HepG2 (cell line): ENCODE measurements around the gene IGFLR1. TPM values are rescaled to one million over a fixed set of nuclear protein-coding genes. Genes with fewer than 3 reads are reported as not detected.

ENCODE experiments used
- CREM ChIP-seq, 2 experiments: sonication (generic) in 1 of 2; formaldehyde crosslinking in 1 of 2; IDR thresholded peaks; 2 replicates each; pipeline versions ENCODE4 v1.4.0 to v1.6.1; 2016 to 2020; ENCODE audit warnings: antibody characterized with exemption in 1 of 2, mild to moderate bottlenecking in 1 of 2, missing genetic modification reagents in 1 of 2
- FLYWCH1 ChIP-seq: sonication (generic); formaldehyde crosslinking; IDR thresholded peaks from 2 replicates; pipeline ENCODE4 v1.8.1; 2023; ENCODE audit warnings: mild to moderate bottlenecking, missing genetic modification reagents
- FOXA1 ChIP-seq, 2 experiments: fragments of 450-650 bp in 1 of 2; sonication (generic) in 1 of 2; formaldehyde crosslinking in 1 of 2; IDR thresholded peaks; 2 replicates each; pipeline versions ENCODE4 v1.4.0 to v1.6.1; 2016 to 2020; ENCODE audit warnings: missing genetic modification reagents in 1 of 2
- GTF3A ChIP-seq: sonication (generic); formaldehyde crosslinking; conservative IDR thresholded peaks from 2 replicates; pipeline ENCODE4 v1.4.0; 2020; ENCODE audit warnings: mild to moderate bottlenecking, missing genetic modification reagents
- IRF2 ChIP-seq: IDR thresholded peaks from 2 replicates; pipeline ENCODE4 v1.6.1; 2018; ENCODE audit warnings: missing genetic modification reagents, missing compliant biosample characterization
- KDM1A ChIP-seq: IDR thresholded peaks from 2 replicates; pipeline ENCODE4 v1.6.1; 2016; ENCODE audit warnings: missing compliant biosample characterization
- KLF15 ChIP-seq: sonication (generic); formaldehyde crosslinking; IDR thresholded peaks from 2 replicates; pipeline ENCODE4 v1.8.1; 2023; ENCODE audit warnings: borderline replicate concordance, mild to moderate bottlenecking, inconsistent platforms, missing genetic modification reagents, mixed read lengths
- NFE2 ChIP-seq: sonication (generic); formaldehyde crosslinking; IDR thresholded peaks from 2 replicates; pipeline ENCODE4 v1.4.0; 2020; ENCODE audit warnings: missing genetic modification reagents
- NFE2L1 ChIP-seq: sonication (generic); formaldehyde crosslinking; IDR thresholded peaks from 2 replicates; pipeline ENCODE4 v1.4.0; 2020; ENCODE audit warnings: missing genetic modification reagents, mild to moderate bottlenecking, borderline replicate concordance
- PHB2 ChIP-seq: fragments of 450-650 bp; IDR thresholded peaks from 2 replicates; pipeline ENCODE4 v1.6.1; 2018; ENCODE audit not compliant: partially characterized antibody
- RARA ChIP-seq: IDR thresholded peaks from 2 replicates; pipeline ENCODE4 v1.6.1; 2016; ENCODE audit warnings: missing genetic modification reagents, missing compliant biosample characterization
- SAP130 ChIP-seq: IDR thresholded peaks from 2 replicates; pipeline ENCODE4 v1.6.1; 2016; ENCODE audit warnings: low read depth
- SMARCC2 ChIP-seq: fragments of 450-650 bp; IDR thresholded peaks from 2 replicates; pipeline ENCODE4 v1.6.1; 2017; ENCODE audit warnings: antibody characterized with exemption, mild to moderate bottlenecking
- THAP9 ChIP-seq: sonication (generic); formaldehyde crosslinking; IDR thresholded peaks from 2 replicates; pipeline ENCODE4; 2020; ENCODE audit warnings: missing genetic modification reagents, mild to moderate bottlenecking, borderline replicate concordance
- TSC22D2 ChIP-seq: sonication (generic); formaldehyde crosslinking; IDR thresholded peaks from 2 replicates; pipeline ENCODE4 v1.5.1; 2020; ENCODE audit warnings: missing genetic modification reagents, mild to moderate bottlenecking, borderline replicate concordance
- ZNF333 ChIP-seq: sonication (generic); formaldehyde crosslinking; IDR thresholded peaks from 2 replicates; pipeline ENCODE4 v1.4.0; 2020; ENCODE audit warnings: mild to moderate bottlenecking, missing genetic modification reagents, borderline replicate concordance
- ZNF619 ChIP-seq: sonication (generic); formaldehyde crosslinking; IDR thresholded peaks from 2 replicates; pipeline ENCODE4 v1.4.0; 2020; ENCODE audit warnings: mild to moderate bottlenecking, missing genetic modification reagents
- ZNF672 ChIP-seq: sonication (generic); formaldehyde crosslinking; IDR thresholded peaks from 2 replicates; pipeline ENCODE4 v1.8.1; 2022; ENCODE audit warnings: missing genetic modification reagents
- ZNF883 ChIP-seq: sonication (generic); formaldehyde crosslinking; IDR thresholded peaks from 2 replicates; pipeline ENCODE4 v1.5.1; 2020; ENCODE audit warnings: mild to moderate bottlenecking, missing genetic modification reagents; ENCODE audit errors: not compliant biosample characterization
- polyA plus RNA-seq, 8 experiments: library from polyadenylated mRNA; depleted of rRNA in 3 of 8; stranded (reverse) in 7 of 8; unstranded in 1 of 8; fragments of >200 nt; fragmentation: Illumina TruSeq in 4 of 8; extraction: Trizol in 4 of 8; gene quantifications; 2 replicates each; pipeline versions ENCODE4 v1.2.1 to v1.2.3, GENCODE V29; 2011 to 2016; ENCODE audit warnings: low read depth in 4 of 8, missing spikeins in 1 of 8, mixed read lengths in 1 of 8; ENCODE audit not compliant: insufficient read depth in 1 of 8
- total RNA-seq, 5 experiments: library from RNA; depleted of rRNA; stranded (reverse); fragments of >200 nt; fragmentation: Illumina TruSeq; extraction: Trizol; gene quantifications; 2 replicates each; pipeline ENCODE4 v1.2.3, GENCODE V29; 2016; ENCODE audit warnings: low read depth in 1 of 5
- TF ChIP-seq, protein P1 (sequence below): sonication (generic); formaldehyde crosslinking; IDR thresholded peaks from 2 replicates; pipeline ENCODE4 v1.5.0; 2020; ENCODE audit warnings: mild to moderate bottlenecking, missing genetic modification reagents
- TF ChIP-seq, protein P2 (sequence below): sonication (generic); formaldehyde crosslinking; IDR thresholded peaks from 2 replicates; pipeline ENCODE4 v1.5.1; 2020; ENCODE audit warnings: mild to moderate bottlenecking, missing genetic modification reagents, borderline replicate concordance

IGFLR1 gene
- total and polyA plus RNA-seq, 2 of the 13 experiments (the other 11 are each of a cell fraction or from before 2014, with no cell fraction given), result 5.4 to 8.9 TPM

GRCh38 chr19:35741203-35741515 is 1.1 kb downstream of the IGFLR1 start (continued):
- TF ChIP-seq ZNF883 (CRISPR knock-in tag), result no peak
- TF ChIP-seq CREM (IDR thresholded peaks at IDR 0.05), result no peak
- TF ChIP-seq CREM (CRISPR knock-in tag; IDR thresholded peaks at IDR 0.05), result no peak
- TF ChIP-seq ZNF619 (CRISPR knock-in tag), result no peak; the same call in 1 of the 2 replicates
- peak; percentile 9; the same call in 1 of the 2 replicates for TF ChIP-seq NFE2L1
- no peak for TF ChIP-seq FOXA1 (IDR thresholded peaks at IDR 0.05)
- TF ChIP-seq FOXA1 (CRISPR knock-in tag; IDR thresholded peaks at IDR 0.05), result 0 out of 2 replicates have a peak, but pooled peaks have one; percentile 1
- no peak for TF ChIP-seq ZNF333 (CRISPR knock-in tag)
- TF ChIP-seq PHB2, result no peak
- TF ChIP-seq, protein P1, sequence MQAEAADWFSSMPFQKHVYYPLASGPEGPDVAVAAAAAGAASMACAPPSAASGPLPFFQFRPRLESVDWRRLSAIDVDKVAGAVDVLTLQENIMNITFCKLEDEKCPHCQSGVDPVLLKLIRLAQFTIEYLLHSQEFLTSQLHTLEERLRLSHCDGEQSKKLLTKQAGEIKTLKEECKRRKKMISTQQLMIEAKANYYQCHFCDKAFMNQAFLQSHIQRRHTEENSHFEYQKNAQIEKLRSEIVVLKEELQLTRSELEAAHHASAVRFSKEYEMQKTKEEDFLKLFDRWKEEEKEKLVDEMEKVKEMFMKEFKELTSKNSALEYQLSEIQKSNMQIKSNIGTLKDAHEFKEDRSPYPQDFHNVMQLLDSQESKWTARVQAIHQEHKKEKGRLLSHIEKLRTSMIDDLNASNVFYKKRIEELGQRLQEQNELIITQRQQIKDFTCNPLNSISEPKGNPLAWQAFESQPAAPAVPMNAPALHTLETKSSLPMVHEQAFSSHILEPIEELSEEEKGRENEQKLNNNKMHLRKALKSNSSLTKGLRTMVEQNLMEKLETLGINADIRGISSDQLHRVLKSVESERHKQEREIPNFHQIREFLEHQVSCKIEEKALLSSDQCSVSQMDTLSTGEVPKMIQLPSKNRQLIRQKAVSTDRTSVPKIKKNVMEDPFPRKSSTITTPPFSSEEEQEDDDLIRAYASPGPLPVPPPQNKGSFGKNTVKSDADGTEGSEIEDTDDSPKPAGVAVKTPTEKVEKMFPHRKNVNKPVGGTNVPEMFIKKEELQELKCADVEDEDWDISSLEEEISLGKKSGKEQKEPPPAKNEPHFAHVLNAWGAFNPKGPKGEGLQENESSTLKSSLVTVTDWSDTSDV (CRISPR knock-in tag), result no peak
- no peak for TF ChIP-seq SAP130 (CRISPR knock-in tag)
- TF ChIP-seq TSC22D2 (CRISPR knock-in tag), result no peak
- TF ChIP-seq THAP9, result 0 out of 2 replicates have a peak, but pooled peaks have one; percentile 7
- no peak for TF ChIP-seq KLF15 (CRISPR knock-in tag)
- no peak for TF ChIP-seq FLYWCH1
- TF ChIP-seq IRF2 (CRISPR knock-in tag), result no peak
- TF ChIP-seq RARA, result no peak
- TF ChIP-seq NFE2, result no peak
- TF ChIP-seq, protein P2, sequence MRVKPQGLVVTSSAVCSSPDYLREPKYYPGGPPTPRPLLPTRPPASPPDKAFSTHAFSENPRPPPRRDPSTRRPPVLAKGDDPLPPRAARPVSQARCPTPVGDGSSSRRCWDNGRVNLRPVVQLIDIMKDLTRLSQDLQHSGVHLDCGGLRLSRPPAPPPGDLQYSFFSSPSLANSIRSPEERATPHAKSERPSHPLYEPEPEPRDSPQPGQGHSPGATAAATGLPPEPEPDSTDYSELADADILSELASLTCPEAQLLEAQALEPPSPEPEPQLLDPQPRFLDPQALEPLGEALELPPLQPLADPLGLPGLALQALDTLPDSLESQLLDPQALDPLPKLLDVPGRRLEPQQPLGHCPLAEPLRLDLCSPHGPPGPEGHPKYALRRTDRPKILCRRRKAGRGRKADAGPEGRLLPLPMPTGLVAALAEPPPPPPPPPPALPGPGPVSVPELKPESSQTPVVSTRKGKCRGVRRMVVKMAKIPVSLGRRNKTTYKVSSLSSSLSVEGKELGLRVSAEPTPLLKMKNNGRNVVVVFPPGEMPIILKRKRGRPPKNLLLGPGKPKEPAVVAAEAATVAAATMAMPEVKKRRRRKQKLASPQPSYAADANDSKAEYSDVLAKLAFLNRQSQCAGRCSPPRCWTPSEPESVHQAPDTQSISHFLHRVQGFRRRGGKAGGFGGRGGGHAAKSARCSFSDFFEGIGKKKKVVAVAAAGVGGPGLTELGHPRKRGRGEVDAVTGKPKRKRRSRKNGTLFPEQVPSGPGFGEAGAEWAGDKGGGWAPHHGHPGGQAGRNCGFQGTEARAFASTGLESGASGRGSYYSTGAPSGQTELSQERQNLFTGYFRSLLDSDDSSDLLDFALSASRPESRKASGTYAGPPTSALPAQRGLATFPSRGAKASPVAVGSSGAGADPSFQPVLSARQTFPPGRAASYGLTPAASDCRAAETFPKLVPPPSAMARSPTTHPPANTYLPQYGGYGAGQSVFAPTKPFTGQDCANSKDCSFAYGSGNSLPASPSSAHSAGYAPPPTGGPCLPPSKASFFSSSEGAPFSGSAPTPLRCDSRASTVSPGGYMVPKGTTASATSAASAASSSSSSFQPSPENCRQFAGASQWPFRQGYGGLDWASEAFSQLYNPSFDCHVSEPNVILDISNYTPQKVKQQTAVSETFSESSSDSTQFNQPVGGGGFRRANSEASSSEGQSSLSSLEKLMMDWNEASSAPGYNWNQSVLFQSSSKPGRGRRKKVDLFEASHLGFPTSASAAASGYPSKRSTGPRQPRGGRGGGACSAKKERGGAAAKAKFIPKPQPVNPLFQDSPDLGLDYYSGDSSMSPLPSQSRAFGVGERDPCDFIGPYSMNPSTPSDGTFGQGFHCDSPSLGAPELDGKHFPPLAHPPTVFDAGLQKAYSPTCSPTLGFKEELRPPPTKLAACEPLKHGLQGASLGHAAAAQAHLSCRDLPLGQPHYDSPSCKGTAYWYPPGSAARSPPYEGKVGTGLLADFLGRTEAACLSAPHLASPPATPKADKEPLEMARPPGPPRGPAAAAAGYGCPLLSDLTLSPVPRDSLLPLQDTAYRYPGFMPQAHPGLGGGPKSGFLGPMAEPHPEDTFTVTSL, result no peak
- TF ChIP-seq KDM1A, result no peak
- no peak for TF ChIP-seq GTF3A (CRISPR knock-in tag)
- no peak for TF ChIP-seq ZNF672
- no peak for TF ChIP-seq SMARCC2
